Measurements from ENCODE around the gene TRABD2A.

- TF ChIP-seq CTCF (IDR thresholded peaks at IDR 0.05) = no peak
- TF ChIP-seq POLR2A (IDR thresholded peaks at IDR 0.05) = no peak
Observed at GRCh38 chr2:84896567-84896966, 15.7 kb upstream of the TRABD2A start.

All from uterus (tissue), 2 donors.